K562 (cell line): Measurements from ENCODE around the gene MX1. TPM values are rescaled to one million over a fixed set of nuclear protein-coding genes. Genes with fewer than 3 reads are reported as not detected.

Source experiments
- ATAC-seq: fragments of 200-7000 bp; cut with Tn5 transposase; 3 replicates; pipeline ENCODE4 v1.9.1; 2020; ENCODE audit warnings: moderate library complexity
- BruUV-seq: library from RNA; stranded (reverse); fragments of 400-500 nt; replicated peaks from 2 replicates; lab custom pipeline; 2021; lab: Mats Ljungman, UMichigan
- CTCF ChIA-PET: fragments of 300-600 bp; formaldehyde crosslinking; extraction: SDS; loops from one replicate; lab custom pipeline; 2021; ENCODE audit warnings: low intra/inter-chr PET ratio; lab: Yijun Ruan, JAX
- POLR2A ChIA-PET: fragments of 300-600, 350-650 bp; sonication (Branson Sonifier 250); formaldehyde crosslinking; extraction: SDS; loops from one replicate; lab custom pipeline; 2021; ENCODE audit warnings: antibody characterized with exemption, inconsistent platforms; lab: Yijun Ruan, JAX
- DNase-seq, 4 experiments: peaks; one replicate each; pipeline versions ENCODE4 v3.0.0 to v3.0.0-alpha.2; 2011 to 2018; ENCODE audit warnings: low spot score in 3 of 4, mixed read lengths in 3 of 4; ENCODE audit errors: extremely low read depth in 1 of 4
- FAIRE-seq: peaks from 2 replicates; lab custom pipeline; 2011; peaks lifted over from hg19 to GRCh38; lab: Jason Lieb, UNC
- H2AFZ ChIP-seq: 2 replicates; pipeline ENCODE4 v1.6.0; 2011; ENCODE audit warnings: low read depth, low read length, control low read depth, inconsistent platforms
- H3K27ac ChIP-seq: fragments of 200-600 bp; 3 replicates; pipeline ENCODE4 v1.8.0; 2011; ENCODE audit warnings: low read depth, mild to moderate bottlenecking, control low read depth, inconsistent platforms, low read length, moderate library complexity, mixed read lengths; ENCODE audit errors: extremely low read depth
- H3K27me3 ChIP-seq, 2 experiments: fragments of 300-600 bp in 1 of 2; 2 replicates in 1 of 2; 3 replicates in 1 of 2; pipeline versions ENCODE4 v1.6.0 to v1.8.0; 2011; ENCODE audit warnings: inconsistent platforms in 2 of 2, low read length in 2 of 2, mild to moderate bottlenecking in 1 of 2, mixed read lengths in 1 of 2, moderate library complexity in 1 of 2; ENCODE audit not compliant: control insufficient read depth in 2 of 2, insufficient read depth in 2 of 2
- H3K36me3 ChIP-seq: fragments of 300-600 bp; 3 replicates; pipeline ENCODE4 v1.8.0; 2011; ENCODE audit warnings: mild to moderate bottlenecking, low read length, inconsistent platforms; ENCODE audit not compliant: control insufficient read depth, insufficient read depth
- H3K4me1 ChIP-seq, 2 experiments: fragments of 200-600 bp in 1 of 2; replicated peaks in 1 of 2; 2 replicates in 1 of 2; 3 replicates in 1 of 2; pipeline versions ENCODE4 v1.5.1 to v1.8.0; 2011; ENCODE audit warnings: inconsistent platforms in 2 of 2, low read length in 2 of 2, mild to moderate bottlenecking in 1 of 2, mixed read lengths in 1 of 2, moderate library complexity in 1 of 2; ENCODE audit not compliant: control insufficient read depth in 2 of 2, insufficient read depth in 2 of 2
- H3K4me2 ChIP-seq: 2 replicates; pipeline ENCODE4 v1.6.1; 2011; ENCODE audit warnings: low read length, control low read depth, inconsistent platforms, mixed read lengths; ENCODE audit not compliant: insufficient read depth
- H3K4me3 ChIP-seq: fragments of 200-600 bp; sonication (generic), shearing (Covaris generic); 2 replicates; pipeline ENCODE4 v1.5.1; 2016; ENCODE audit warnings: control low read depth, inconsistent platforms
- H3K79me2 ChIP-seq: fragments of 200-600 bp; 3 replicates; pipeline ENCODE4 v1.8.0; 2011; ENCODE audit warnings: low read length, inconsistent platforms; ENCODE audit not compliant: control insufficient read depth, insufficient read depth
- H3K9ac ChIP-seq, 2 experiments: 2 replicates each; pipeline versions ENCODE4 v1.6.0 to v1.6.1; 2011; ENCODE audit warnings: low read depth in 2 of 2, low read length in 2 of 2, control low read depth in 1 of 2, inconsistent platforms in 1 of 2, mild to moderate bottlenecking in 1 of 2, mixed read lengths in 1 of 2; ENCODE audit not compliant: insufficient read depth in 1 of 2
- H3K9me1 ChIP-seq: one replicate; pipeline ENCODE4 v1.6.0; 2011; ENCODE audit warnings: inconsistent platforms, mild to moderate bottlenecking, low read length, moderate library complexity; ENCODE audit not compliant: control insufficient read depth, insufficient read depth
- H3K9me3 ChIP-seq: replicated peaks from 2 replicates; pipeline ENCODE4 v1.5.1; 2011; ENCODE audit warnings: low read depth, low read length, inconsistent platforms; ENCODE audit not compliant: control insufficient read depth, insufficient read depth
- H4K20me1 ChIP-seq: replicated peaks from 2 replicates; pipeline ENCODE4 v1.6.1; 2011; ENCODE audit warnings: low read length, inconsistent platforms, mixed read lengths; ENCODE audit not compliant: control insufficient read depth, insufficient read depth
- CBX2 ChIP-seq: fragments of 200-600 bp; sonication (generic); IDR thresholded peaks from one replicate; pipeline ENCODE4 v1.6.1; 2012; ENCODE audit warnings: mild to moderate bottlenecking, low read length, inconsistent platforms; ENCODE audit not compliant: insufficient read depth, poor library complexity, severe bottlenecking
- CXXC5 ChIP-seq: fragments of 250-450 bp; sonication (Bioruptor Pico); IDR thresholded peaks from 2 replicates; pipeline ENCODE4 v1.8.0; 2022; ENCODE audit warnings: inconsistent platforms, mild to moderate bottlenecking, moderate library complexity
- DMBX1 ChIP-seq: fragments of 250-450 bp; sonication (Bioruptor Pico); IDR thresholded peaks from 2 replicates; pipeline ENCODE4 v1.8.0; 2022; ENCODE audit warnings: inconsistent platforms, mild to moderate bottlenecking, moderate library complexity, borderline replicate concordance
- E2F1 ChIP-seq: sonication (generic); formaldehyde crosslinking; IDR thresholded peaks from 2 replicates; pipeline ENCODE4 v1.8.1; 2023; ENCODE audit warnings: mild to moderate bottlenecking, missing genetic modification reagents, moderate library complexity
- GTF2F1 ChIP-seq: IDR thresholded peaks from 2 replicates; pipeline ENCODE4 v1.6.1; 2011; ENCODE audit warnings: low read depth, low read length, improper control_type of control experiment
- MAFF ChIP-seq: IDR thresholded peaks from 2 replicates; pipeline ENCODE4 v1.6.1; 2012; ENCODE audit warnings: low read length, improper control_type of control experiment
- PHF8 ChIP-seq: fragments of 200-600 bp; sonication (generic); IDR thresholded peaks from 2 replicates; pipeline ENCODE4 v1.6.1; 2012; ENCODE audit warnings: mixed run types, mild to moderate bottlenecking, inconsistent platforms, low read length, moderate library complexity, borderline replicate concordance
- RBM34 ChIP-seq: fragments of 200-400 bp; formaldehyde crosslinking; IDR thresholded peaks from 2 replicates; pipeline ENCODE4 v1.6.1; 2018; ENCODE audit warnings: low read length, borderline replicate concordance; ENCODE audit not compliant: insufficient read depth
- SMAD2 ChIP-seq: fragments of 150-350 bp; IDR thresholded peaks from 2 replicates; pipeline ENCODE4 v1.6.1; 2014; ENCODE audit warnings: low read depth, mild to moderate bottlenecking, low read length
- SMAD4 ChIP-seq: fragments of 250-450 bp; sonication (Bioruptor Pico); conservative IDR thresholded peaks from 2 replicates; pipeline ENCODE4 v1.8.0; 2021; ENCODE audit warnings: inconsistent platforms, mild to moderate bottlenecking, moderate library complexity
- STAG1 ChIP-seq: sonication (generic); formaldehyde crosslinking; IDR thresholded peaks from 2 replicates; pipeline ENCODE4 v1.5.0; 2020; ENCODE audit warnings: missing genetic modification reagents, borderline replicate concordance
- TCF7L2 ChIP-seq: fragments of 150-350 bp; IDR thresholded peaks from 2 replicates; pipeline ENCODE4 v1.6.1; 2016; ENCODE audit warnings: low read depth, mild to moderate bottlenecking, low read length, moderate library complexity
- ZNF431 ChIP-seq: sonication (generic); formaldehyde crosslinking; IDR thresholded peaks from 2 replicates; pipeline ENCODE4 v1.8.0; 2022; ENCODE audit warnings: mild to moderate bottlenecking, missing genetic modification reagents
- WGBS: fragments of 100-300 bp; shearing (Covaris generic); methylation state at CpG from one replicate; pipeline ENCODE4 v1.1.6; 2016; ENCODE audit warnings: low coverage, mixed read lengths; ENCODE audit not compliant: insufficient coverage; ENCODE audit errors: missing lambda C conversion rate; 5-methylcytosine and 5-hydroxymethylcytosine counted together
- in situ Hi-C: fragments of 300-500 bp; cut with MboI; formaldehyde crosslinking; loops from 4 replicates; pipeline ENCODE4 v1.15.0; 2018; ENCODE audit warnings: inconsistent platforms, mixed read lengths
- intact Hi-C: fragments of 100-400 bp; cut with micrococcal nuclease; formaldehyde crosslinking; loops from 2 replicates; pipeline ENCODE4 v1.14.2; 2022
- polyA plus RNA-seq, 8 experiments: library from polyadenylated mRNA; depleted of rRNA in 4 of 8; stranded (reverse) in 5 of 8; unstranded in 3 of 8; fragments of >200 nt; fragmentation: Nextera tagmentation in 2 of 8; fragmentation: Illumina TruSeq in 1 of 8; extraction: Ambion mirVana in 2 of 8; extraction: Trizol in 1 of 8; gene quantifications; 2 replicates each; pipeline versions ENCODE4 v1.2.1 to v1.2.3, GENCODE V29; 2011 to 2014; ENCODE audit warnings: inconsistent platforms in 1 of 8, missing spikeins in 1 of 8
- total RNA-seq, 7 experiments: library from RNA; depleted of rRNA in 6 of 7; stranded (reverse); fragments of >200 nt in 6 of 7; fragmentation: Illumina TruSeq in 2 of 7; extraction: Trizol in 2 of 7; gene quantifications; 2 replicates each; pipeline versions ENCODE4 v1.2.1 to v1.2.3, GENCODE V29; 2011 to 2021; ENCODE audit warnings: low replicate concordance in 1 of 7
- TF ChIP-seq, protein P1 (sequence below): fragments of 450-650 bp; IDR thresholded peaks from 2 replicates; pipeline ENCODE4 v1.6.1; 2016; ENCODE audit warnings: low read depth

Gene MX1
- total and polyA plus RNA-seq, 9 of the 15 experiments (the other 6 are each of a cell fraction or from before 2014, with no cell fraction given) = 0.07 to 0.51 (median 0.21) TPM; not detected in 5

GRCh38 chr21:41453761-41454160 lies 27.7 kb downstream of the MX1 start:
- intact Hi-C loops (loop anchor here (10.0 kb wide), 1 partner anchor 329 kb away; no protein-coding TSS in a partner anchor), in situ Hi-C loops (no loop called here)
- no peaks in the 10 kb centered on the region for H4K20me1 ChIP-seq
- no peaks in the 10 kb centered on the region for H3K9me3 ChIP-seq
- peaks cover 0 to 3% of the 10 kb centered on the region in 2 experiments; a peak in 1 of 5 replicates for H3K4me1 ChIP-seq
- no peaks in the 10 kb centered on the region for H3K79me2 ChIP-seq
- no TSS peak for BruUV-seq
- H3K4me2 ChIP-seq = no peak overlapping the region
- ChIA-PET POLR2A (no interaction called here), CTCF (no interaction called here)
- WGBS = 0% methylated on average over 3 of the region's 3 CpGs
- no peak overlapping the region for H3K27ac ChIP-seq
- H3K27me3 ChIP-seq = peaks cover 5 to 11% of the 10 kb centered on the region in 2 experiments; a peak in 3 of 5 replicates
- no peak overlapping the region for H3K9ac ChIP-seq
- H3K36me3 ChIP-seq = no peaks in the 10 kb centered on the region
- DNase-seq (no peak), ATAC-seq (no peak), FAIRE-seq (no peak)
- H2AFZ ChIP-seq = no peak overlapping the region
- H3K4me3 ChIP-seq = no peak overlapping the region
- no peaks in the 10 kb centered on the region for H3K9me1 ChIP-seq
- TF ChIP-seq SMAD4 (no peak), CBX2 (no peak), STAG1 (CRISPR knock-in tag) (no peak), GTF2F1 (no peak), SMAD2 (no peak), ZNF431 (CRISPR knock-in tag) (no peak), DMBX1 (no peak), PHF8 (no peak), CXXC5 (CRISPR knock-in tag) (no peak), TCF7L2 (no peak), E2F1 (CRISPR knock-in tag) (no peak), MAFF (no peak), RBM34 (no peak)
- TF ChIP-seq, protein P1, sequence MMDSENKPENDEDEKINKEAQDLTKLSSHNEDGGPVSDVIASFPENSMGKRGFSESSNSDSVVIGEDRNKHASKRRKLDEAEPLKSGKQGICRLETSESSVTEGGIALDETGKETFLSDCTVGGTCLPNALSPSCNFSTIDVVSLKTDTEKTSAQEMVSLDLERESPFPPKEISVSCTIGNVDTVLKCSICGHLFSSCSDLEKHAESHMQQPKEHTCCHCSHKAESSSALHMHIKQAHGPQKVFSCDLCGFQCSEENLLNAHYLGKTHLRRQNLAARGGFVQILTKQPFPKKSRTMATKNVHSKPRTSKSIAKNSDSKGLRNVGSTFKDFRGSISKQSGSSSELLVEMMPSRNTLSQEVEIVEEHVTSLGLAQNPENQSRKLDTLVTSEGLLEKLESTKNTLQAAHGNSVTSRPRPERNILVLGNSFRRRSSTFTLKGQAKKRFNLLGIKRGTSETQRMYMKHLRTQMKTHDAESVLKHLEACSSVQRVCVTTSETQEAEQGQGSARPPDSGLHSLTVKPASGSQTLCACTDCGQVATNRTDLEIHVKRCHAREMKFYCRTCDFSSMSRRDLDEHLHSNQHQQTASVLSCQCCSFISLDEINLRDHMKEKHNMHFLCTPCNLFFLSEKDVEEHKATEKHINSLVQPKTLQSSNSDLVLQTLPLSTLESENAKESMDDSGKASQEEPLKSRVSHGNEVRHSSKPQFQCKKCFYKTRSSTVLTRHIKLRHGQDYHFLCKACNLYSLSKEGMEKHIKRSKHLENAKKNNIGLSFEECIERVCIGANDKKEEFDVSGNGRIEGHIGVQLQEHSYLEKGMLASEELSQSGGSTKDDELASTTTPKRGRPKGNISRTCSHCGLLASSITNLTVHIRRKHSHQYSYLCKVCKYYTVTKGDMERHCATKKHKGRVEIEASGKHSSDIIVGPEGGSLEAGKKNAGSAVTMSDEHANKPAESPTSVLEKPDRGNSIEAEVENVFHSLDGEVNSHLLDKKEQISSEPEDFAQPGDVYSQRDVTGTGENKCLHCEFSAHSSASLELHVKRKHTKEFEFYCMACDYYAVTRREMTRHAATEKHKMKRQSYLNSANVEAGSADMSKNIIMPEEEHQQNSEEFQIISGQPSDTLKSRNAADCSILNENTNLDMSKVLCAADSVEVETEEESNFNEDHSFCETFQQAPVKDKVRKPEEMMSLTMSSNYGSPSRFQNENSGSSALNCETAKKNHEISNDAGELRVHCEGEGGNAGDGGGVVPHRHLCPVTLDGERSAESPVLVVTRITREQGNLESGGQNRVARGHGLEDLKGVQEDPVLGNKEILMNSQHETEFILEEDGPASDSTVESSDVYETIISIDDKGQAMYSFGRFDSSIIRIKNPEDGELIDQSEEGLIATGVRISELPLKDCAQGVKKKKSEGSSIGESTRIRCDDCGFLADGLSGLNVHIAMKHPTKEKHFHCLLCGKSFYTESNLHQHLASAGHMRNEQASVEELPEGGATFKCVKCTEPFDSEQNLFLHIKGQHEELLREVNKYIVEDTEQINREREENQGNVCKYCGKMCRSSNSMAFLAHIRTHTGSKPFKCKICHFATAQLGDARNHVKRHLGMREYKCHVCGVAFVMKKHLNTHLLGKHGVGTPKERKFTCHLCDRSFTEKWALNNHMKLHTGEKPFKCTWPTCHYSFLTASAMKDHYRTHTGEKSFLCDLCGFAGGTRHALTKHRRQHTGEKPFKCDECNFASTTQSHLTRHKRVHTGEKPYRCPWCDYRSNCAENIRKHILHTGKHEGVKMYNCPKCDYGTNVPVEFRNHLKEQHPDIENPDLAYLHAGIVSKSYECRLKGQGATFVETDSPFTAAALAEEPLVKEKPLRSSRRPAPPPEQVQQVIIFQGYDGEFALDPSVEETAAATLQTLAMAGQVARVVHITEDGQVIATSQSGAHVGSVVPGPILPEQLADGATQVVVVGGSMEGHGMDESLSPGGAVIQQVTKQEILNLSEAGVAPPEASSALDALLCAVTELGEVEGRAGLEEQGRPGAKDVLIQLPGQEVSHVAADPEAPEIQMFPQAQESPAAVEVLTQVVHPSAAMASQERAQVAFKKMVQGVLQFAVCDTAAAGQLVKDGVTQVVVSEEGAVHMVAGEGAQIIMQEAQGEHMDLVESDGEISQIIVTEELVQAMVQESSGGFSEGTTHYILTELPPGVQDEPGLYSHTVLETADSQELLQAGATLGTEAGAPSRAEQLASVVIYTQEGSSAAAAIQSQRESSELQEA = no peak
